ENCODE data around the gene ZMYND10.

ZMYND10 gene

DNA sequence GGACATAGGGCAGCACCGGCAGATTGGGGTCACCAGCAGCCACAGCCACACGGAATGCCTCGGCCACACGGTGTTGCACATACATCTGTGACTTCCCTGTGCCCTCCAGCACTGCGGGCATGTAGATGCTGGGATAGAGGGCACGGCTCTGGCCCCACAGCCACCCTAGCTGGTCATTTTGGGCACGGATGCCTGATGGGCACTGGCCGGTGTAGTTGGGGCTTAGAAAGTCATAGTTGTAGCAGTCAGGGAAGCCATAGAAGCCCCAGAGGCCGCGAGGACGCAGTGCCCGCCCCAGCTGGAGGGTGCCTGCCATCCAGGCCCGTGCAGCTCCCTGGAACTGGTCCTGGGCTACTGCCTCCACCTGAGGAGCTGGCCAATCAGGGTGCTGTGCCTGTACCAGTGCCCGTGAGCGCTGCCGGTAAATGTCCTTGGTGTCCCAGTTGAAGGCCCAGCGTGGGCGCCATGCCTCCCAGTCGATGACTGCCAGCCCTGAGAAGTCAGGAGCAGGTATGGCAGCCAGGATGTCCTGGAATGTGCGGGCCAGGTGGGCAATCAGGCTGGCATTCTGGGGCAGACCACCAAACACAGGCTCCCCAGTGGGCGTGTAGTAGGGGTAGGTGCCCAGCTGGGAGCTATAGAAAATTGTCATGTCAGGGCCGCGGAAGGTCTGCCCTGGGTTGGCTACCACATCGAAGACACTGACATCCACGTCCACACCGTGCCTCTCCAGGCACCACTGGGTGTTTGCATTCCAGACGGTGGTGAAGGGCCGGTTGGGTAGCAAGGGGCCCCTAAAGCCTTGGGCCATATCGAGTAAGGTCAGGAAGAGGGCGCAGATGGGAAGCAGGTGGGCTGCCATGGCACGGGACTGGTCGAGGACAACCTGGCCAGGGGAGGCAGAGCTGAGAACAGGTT is 43.2 kb downstream of the ZMYND10 start:
- DNase-seq (ENCODE audit: low spot score) = no peak

DNA sequence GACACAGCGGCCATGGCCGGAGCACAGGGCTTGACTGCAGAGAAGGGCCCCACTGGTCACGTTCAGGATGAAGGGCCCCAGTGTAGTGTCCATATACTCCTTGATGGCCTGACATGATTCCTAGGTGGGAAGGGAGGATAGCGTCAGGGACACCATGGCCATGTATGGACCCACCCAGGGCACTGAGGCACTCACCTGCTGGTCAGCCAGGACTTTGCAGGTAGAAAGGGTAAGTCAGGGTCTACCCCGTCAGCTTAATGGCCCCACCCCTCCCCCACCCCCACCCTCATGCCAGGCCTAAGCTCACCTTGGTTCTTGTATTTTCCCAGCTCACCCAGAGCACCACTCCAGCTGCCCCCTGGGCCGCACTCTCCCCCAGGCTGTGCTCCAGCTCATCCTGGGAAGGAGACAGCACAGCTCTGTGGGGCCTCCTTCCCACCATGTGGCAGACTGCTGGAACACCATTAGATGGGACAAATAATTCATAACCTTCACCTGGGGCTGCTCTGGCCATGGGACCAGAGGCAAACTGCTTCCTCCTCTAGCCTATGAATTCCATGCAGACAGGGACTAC is 44.8 kb downstream of the ZMYND10 start:
- no peak for DNase-seq (ENCODE audit: low spot score)

DNA sequence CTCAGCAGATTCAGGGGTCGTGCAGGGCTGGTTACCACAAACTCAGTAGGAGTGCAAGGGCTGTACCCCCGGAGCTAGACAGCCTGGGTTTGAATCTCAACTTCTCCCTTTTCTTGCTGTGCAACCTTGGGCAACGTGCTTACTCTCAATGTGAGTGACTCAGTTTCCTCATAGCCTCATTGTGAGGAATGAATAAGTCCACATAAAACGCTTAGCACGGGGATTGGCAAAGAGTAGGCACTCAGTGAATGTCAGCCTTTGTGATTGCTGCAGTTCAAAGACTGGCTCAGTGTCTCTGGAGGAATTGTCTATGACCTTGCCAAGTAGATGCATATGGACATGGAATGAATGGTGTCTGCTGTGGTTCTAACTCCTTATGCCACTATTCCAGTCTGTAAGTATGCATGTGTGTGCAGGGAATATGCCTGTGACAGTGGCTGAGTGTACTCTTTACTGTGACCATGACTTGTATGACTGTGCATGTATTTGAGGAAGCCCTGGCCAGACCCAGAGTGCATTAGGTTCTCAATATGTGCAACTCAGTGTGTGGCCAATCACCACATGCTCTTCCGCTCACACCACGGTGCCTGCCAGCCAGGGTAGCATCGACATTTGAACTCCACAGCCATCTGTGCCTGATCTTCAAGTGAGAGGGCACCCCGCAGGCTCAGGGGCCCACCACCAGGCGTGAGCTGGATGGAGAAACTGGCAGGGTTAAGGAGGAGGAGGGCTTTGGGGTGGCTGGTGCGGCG is 45.4 kb downstream of the ZMYND10 start:
- DNase-seq (ENCODE audit: low spot score) = no peak

DNA sequence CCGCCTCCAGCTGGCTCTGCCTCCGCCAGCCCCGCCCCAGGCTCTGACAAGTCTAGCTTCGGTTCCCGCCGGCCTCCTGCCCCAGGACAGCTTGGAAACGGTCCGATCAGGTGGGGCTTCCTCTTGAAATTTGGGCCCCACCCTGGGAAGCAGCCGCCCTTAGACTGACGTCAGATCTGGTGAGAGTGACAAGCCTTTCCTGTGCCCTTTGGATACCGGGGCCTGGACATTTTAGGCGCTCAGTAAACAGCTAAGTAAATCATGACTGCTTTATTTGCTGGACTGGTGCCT is 45.9 kb downstream of the ZMYND10 start:
- DNase-seq (ENCODE audit: low spot score) = no peak

DNA sequence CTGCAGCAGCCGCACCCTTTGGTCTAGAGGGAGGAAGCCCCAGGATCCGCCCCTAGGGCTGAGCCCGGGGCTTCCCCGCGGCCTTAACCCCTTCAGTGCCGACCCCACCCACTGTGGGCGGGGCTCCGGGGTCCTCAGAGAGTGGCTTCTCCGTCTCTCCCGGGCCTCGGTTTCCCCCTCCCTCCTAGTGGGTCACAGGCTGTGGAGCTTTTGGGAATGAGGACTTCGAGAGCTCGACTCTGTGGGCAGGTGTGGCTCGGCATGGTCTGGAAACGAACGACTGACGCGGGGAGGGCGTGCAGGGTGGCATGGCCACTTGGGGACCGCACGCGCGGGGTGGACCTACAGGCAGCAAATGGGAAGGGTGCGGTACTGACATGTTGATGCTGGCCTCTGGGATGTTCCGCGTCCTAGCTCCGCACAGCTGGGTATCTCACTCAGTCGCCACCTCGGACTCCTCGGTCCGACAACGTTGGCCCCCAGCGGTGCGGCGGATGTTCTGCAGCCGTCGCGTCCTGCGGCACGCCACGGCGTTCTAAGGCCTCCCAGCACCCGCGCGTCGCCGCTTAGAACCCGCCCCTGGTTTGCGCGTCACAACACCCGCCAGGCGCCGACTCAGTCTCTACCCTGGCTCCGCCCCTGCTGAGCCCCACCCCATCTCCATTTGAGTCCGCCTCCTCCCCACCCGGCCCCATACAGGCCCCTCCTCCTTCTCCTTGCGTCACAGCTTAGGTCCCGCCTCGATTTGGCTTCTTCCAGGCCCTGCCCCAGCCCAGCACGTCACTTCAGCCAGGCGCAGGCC is 46.5 kb downstream of the ZMYND10 start, which contains the start of the genes HYAL3 and NAA80:
Gene HYAL3, minus strand, starts transcription at position 570 of the 802 bp plus-strand sequence. CDS start 3,803 bp downstream, outside the sequence.
Gene NAA80, minus strand, starts transcription at position 570 of the 802 bp plus-strand sequence. CDS start 1,942 bp downstream, outside the sequence.
- DNase-seq (ENCODE audit: low spot score) = peak; percentile 99

DNA sequence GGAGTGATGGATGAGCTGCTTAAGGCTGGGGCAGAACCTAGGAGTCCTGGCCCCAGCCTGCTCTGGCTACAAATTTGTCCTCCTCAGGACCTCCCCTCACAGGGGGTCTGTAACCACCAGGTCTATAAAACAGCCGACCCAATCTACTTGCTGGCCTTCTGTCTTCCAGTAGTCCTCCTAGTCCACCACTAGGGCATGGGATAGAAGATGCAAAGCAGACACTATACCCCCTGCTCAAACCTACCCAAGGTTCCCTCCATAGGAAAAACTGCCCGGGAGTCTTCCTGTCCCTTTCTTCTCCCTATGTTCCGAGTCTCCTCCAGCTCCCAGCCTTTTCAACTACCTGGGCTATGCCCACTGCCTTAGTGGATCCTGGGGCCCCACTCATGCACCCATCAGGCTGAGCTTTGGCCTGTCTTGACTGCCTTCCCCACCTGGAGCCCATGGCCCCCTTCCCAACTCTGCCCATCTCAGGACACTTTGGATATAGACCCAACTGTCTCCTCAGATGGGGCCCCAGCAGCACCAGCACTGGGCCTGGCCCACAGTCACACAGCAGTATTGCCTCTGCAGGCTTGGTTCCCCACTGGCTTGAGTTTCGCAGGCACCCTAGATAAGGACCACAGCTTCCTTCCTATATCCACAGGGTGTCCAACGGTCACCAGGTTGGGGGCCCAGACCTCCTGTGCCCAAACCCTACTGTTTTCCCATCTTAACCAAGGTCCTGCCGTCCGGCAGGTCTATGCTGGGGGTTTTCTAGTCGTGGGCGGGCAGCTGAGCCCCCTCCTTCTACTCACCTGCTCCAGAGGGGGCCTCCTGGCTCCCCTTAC is 47.4 kb downstream of the ZMYND10 start:
- DNase-seq (ENCODE audit: low spot score) = no peak

DNA sequence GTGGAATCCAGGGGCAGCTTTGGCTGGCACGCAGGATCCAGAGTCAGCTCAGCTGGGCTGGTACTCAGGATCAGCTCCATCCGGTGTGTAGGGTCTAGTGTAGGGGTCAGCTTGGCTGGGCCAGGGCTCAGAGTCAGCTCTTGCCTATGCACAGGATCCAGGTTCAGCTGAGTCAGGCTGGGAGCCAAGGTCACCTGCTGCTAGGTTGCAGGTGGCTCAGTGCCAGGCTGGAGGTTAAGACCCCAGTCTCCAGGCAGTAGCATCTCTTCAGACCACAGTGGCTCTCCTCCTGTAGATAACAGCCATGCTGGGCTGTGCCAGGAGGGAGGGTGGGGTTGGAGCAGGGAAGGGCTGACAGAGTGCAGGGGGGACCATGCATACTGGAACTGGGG is 48.2 kb downstream of the ZMYND10 start:
- DNase-seq (ENCODE audit: low spot score) = no peak

DNA sequence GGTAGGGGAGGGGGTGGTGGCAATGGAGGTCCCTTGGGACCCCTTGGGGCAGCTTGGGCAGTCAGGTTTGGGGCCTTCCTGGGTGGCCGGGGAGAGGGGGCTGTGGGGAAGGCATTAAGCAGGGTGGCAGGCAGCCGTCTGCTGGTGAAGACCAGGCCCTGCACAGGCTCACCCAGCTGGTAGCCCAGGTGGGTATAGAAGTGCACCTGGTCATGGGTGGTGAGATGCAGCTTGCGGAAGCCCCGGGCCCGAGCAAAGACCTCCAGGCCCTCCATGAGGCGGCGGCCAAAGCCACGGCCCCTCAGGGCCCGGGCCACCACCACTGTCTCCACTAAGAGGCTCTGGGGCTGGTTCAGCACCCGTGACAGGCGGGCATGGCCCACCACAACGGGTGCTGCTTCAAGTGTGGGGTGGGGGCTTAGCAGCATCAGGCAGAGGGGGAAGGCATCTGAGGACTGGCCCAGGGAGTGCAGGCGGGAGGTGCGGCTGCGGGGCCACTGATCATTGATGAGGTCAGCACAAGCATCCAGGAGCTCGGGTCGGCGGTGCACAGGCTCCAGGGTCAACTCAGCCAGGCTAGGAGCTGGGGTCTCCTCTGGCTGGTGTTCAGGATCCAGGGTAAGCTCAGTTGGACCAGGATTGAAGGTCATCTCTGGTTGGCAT is 48.7 kb downstream of the ZMYND10 start:
- no peak for DNase-seq (ENCODE audit: low spot score)

DNA sequence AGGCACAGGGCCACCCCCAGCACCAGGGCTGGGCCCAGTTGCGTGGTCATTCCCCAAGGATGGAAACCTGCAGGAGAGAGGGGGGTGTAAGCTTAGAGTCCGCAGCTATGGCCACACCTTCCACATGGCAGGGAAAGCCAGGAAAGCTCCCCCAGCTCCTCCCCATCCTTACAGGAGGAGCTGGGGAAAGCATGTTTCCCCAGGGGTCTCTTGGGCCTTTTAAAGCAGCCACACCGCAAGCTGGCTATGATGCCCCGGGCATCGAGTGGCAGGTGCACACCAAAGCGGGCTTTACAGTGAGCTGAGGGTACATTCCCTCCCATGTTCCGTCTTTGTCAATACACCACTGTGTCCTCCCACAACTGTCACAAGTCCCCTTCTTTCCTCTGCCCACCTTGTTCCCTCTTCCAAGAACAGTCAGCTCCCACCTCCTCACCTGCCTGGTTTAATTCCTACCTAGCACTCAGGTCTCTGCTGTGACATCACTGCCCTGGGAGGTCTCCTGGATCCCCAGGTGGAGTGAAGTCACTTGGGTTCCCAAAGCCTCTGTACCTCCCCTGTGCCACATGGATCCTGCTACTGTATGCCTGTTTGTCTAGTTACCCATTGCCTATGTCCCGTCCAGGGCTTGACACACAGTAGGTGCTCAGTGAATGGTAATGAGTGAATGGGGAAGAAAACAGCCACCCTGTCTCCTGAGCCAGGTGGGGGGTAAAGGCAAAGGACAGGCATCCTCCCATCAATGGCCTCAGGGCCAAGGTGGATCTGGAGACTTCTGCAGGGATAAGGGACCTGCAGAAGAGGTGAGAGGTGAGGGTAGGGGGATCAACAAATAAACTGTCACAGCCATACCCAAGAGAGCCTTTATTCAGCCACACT is 49.7 kb downstream of the ZMYND10 start:
- DNase-seq (ENCODE audit: low spot score) = no peak

DNA sequence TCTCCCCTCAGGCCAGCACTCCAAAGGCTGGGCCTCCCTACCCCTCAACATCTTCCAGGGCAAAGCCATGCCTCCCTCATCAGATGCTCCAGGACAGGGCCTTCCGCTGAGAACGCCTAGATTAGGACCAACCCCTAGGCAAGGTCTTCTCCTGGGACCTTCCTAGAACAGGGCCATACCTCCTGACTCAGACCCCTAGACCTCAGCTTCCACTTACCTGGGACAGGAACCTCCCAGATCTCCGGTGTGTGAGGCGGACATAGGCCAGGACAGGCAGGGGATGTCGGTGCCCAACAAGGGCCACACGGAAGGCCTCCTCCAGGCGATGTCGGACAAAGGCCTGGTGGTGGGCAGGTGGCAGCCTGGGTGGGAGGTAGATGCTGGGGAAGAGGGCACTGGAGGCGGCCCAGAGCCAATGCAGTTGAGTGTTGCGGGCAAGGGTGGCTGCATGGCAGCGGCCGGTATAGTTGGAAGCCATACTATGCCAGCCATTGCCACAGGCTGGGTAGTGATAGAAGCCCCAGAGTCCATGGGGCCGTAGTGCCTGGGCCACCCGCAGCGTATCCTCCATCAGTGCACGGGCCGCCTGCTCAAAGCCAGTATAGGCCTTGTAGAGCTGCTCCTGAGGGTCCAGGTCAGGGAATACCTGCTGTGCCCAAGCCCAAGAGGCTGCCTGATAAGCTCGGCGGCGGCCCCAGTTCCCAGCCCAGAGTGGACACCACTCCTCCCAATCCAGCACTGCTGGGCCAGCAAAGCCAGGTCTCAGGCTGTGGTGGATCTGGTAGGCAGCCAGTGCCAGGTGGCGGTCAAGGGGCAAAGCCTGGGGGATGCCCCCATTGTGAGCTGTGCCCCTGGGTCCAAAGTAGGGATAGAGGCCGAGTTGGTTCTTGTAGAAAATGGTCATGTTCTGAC is 50.8 kb downstream of the ZMYND10 start:
- DNase-seq (ENCODE audit: low spot score) = no peak

DNA sequence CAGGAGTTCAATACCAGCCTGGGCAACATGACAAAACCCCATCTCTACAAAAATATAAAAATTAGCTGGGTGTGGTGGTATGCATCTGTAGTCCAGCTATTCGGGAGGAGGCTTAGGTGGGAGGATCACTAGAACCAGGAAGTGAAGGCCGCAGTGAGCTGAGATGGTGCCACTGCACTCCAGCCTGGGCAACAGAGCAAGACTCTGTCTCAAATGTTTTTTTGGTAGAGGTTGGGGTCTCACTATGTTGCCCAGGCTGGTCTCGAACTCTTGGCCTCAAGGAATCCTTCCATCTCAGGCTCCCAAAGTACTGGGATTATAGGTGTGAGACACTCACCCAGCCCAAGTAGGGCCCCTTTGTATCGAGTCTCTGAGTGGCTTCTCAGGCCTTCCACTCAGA is 51.4 kb downstream of the ZMYND10 start:
- DNase-seq (ENCODE audit: low spot score) = no peak

DNA sequence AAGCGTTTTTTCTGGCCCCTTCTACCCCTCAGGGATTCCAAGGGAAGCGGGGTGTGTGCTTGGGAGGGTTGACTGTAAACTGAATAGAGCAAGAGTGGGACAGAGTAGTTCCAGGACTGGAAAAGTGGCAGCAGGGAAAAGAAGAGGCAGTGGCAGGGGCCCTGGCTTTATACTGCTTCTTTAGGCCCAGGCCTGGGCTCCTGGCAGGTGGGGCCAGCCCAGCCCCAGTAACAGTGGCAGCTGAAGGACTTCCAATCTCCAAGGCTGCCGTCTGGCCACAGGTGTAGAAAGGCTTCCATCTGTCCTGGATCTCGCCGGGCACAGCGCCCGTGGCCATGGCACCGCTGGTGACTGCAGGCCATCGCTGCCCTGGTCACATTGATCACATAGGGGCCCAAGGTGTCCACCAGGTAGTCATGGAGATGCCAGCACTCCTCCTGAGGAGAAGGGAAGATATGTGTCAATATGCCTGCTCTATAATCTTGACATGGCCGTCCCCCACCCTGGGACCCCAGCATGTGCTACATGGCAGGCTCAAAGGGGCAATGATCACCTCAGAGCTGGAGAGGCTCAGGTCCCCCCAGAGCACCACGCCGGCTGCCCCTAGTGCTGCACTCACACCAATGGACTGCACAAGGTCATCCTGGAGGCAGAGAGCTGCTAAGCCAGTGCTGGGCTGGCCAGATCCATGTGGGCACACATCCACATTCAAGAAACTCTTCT is 52.3 kb downstream of the ZMYND10 start:
- DNase-seq (ENCODE audit: low spot score) = no peak

DNA sequence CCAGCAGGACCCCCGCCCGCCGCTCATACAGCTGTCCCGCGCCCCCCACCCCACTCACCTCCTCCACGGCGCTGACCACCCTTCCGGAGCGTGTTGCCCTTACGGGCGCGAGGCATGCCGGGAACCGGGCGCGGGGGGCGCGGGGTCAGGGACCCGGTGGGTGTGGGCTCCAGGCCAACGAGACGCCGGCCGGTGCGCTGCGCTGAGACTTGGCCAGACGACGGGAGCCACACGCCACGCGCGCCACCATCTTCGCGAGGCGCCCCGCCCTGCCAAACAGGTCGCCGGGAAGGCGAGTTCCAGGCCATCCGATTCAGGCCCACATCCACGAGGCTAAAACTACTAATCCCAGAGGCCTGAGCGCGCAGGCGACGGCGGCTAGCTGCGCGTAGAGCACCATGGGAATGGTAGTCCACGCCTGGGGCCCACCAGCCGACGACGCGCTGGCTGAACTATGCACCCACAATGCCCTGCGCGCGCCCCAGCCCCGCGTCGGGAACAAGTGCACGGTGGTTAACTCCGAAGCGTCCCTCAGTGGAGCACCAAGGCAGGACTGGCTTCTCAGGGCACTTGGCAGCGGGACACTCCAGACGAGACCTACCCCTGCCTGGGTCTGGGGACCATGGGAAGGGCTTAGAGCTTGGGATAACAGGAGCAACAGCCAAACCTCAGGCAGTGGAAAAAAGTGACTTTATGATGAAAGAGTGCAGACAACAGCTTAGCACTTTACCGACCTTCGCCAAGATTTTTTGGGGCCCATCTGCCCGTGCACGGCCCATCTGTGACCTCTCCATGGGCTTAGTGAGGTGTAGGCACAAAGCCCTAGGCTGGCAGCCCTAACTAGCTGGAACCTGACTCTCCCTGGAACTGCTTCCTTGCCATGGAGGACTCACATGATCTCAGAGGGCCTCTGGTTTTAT is 53.1 kb downstream of the ZMYND10 start, which contains the start of gene IFRD2:
Gene IFRD2, minus strand, starts transcription at position 271 of the 920 bp plus-strand sequence. Its CDS starts 155 bp downstream, at position 116.
- DNase-seq (ENCODE audit: low spot score) = peak; percentile 92

All from germinal center (tissue), 1 donor.